Measurements from ENCODE around the gene HECTD2.
"Not testable (repeated sequence)": the region's sequence is repeated elsewhere in the genome, so short reads cannot be mapped to it uniquely, and the experiment has no call there.

HECTD2 gene

GRCh38 chr10:91474009-91474408 is 63.9 kb downstream of the HECTD2 start:
- no peak for DNase-seq (ENCODE audit: low spot score)

GRCh38 chr10:91477236-91477635 is 67.1 kb downstream of the HECTD2 start:
- no peak for DNase-seq (ENCODE audit: low spot score)

GRCh38 chr10:91479583-91479982 is 69.4 kb downstream of the HECTD2 start:
- no peak for DNase-seq (ENCODE audit: low spot score)

- no peak for DNase-seq (ENCODE audit: low spot score)
Observed at GRCh38 chr10:91487911-91488582, 77.9 kb downstream of the HECTD2 start.

DNA sequence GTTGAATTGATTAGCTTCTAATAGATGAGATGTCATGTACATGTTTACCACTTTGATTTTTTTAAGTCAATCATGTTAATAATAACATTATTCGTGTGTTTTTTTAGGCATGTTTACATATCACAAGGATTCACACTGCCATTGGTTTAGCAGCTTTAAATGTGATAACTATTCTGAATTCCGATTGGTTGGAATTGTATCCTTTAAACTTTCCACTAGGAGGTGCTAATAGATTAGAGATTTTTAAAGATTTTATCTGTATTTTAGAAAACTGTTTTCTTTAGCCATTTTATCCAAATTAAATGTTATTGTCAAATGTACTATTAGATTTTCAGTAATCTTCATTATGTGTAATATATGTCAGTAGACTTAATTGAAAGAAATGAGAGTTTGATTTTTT is 83.2 kb downstream of the HECTD2 start:
- DNase-seq (ENCODE audit: low spot score) = no peak

DNA sequence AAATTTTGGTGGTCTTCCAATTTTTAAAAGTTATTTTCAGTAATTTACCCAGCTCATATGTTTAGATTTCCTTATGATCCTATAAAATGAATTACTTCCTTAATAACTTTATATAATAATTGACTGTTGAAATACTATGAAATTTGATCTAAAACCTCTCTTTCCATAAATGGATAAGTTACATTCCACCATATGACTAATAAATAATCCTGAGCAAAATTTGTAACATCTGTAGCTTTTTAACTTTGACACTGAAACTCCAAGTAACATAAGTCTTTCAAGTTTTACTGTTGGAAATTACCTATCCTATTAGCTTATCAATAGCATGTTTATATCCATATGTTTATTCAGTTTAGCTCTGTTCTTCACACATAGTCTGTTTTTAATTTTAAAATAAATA is 85.3 kb downstream of the HECTD2 start:
- DNase-seq (ENCODE audit: low spot score) = no peak

DNA sequence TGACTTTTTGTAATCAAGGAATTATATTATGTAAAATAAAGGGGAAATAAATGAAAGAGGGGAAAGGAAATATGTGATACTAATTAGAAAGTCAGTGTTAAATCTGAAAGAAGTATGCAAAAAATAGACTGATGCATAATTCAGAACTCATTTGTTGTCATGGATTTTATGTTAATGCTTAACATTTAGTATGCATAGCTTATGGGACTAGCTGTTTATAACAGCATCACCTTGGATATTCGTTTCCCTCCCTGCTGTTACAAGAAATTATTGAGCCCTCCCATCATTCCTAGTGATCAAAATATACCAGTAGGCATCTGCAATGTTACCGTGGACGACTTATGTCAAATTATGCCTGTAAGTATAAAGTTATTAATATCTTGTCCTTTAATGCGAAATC is 85.9 kb downstream of the HECTD2 start:
- DNase-seq (ENCODE audit: low spot score) = no peak

DNA sequence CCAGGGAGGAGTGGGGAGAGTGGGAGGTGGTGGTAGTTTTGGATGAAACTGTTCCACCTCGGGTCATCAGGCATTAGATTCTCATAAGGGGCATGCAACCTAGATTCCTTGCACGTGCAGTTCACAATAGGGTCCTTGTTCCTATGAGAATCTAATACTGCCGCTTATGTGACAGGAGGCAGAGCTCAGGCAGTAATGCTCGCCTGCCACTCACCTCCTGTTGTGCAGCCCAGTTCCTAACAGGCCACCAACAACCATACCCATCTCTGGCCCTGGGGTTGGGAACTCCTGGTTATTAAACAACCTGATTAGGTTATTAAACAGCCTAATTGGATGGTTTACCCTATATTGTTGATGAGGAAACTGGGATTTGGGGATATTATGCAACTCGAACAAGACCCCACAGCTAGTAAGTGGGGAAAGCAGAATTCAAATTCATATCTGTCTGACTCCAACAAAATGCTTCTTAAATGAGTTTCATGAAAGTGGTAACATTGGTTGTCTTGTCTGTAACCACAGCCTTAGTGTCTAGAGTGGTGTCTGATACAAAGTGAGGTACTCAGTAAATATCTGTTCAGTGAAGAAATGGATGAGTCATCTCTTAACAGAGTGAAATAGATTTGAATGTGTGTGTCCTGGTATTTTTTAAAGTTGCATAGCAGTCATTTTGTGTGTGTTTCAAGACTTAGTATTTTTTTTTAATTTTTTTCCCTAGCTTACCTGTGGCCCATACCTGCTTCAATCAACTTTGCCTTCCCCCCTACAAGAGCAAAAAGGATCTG is 101.6 kb downstream of the HECTD2 start:
- DNase-seq (ENCODE audit: low spot score) = no peak

- no peak for DNase-seq (ENCODE audit: low spot score)
Observed at GRCh38 chr10:91512458-91512857, 102.3 kb downstream of the HECTD2 start.

- DNase-seq (ENCODE audit: low spot score) = no peak
Observed at GRCh38 chr10:91513598-91514424, 103.7 kb downstream of the HECTD2 start.

- DNase-seq (ENCODE audit: low spot score) = no peak
Observed at GRCh38 chr10:91514787-91515186, 104.6 kb downstream of the HECTD2 start.

- no peak for DNase-seq (ENCODE audit: low spot score)
Observed at GRCh38 chr10:91517394-91517793, 107.2 kb downstream of the HECTD2 start.

DNA sequence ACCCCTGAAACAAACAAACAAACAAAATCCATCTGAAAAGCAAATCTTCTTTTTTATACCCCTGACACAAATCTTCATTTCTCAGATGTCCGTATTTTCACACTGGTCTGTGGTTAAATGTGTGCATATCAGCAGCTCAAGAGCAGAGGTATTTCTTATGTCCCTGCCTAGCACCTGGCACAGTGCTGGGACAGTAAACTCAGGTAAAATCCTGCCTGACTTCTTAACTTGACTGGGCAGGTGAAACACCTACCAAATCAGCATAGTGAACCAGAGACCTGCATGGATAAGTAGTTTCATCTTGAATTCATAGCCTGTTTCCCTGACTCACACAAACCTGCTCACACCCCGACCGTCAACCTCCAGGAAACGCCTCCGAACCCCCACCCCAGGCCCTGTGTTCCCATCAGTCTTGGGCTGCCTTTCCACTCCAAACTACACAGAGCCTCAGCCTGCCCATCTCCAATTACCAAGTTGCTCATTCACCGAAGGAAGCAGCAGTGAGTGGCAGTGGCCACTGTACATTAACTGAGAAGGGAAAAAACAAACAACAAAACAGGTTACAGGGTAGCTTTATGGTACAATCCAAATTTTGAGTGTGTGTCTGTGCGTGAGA is 109.9 kb downstream of the HECTD2 start:
- no peak for DNase-seq (ENCODE audit: low spot score)

- DNase-seq (ENCODE audit: low spot score) = no peak
Observed at GRCh38 chr10:91520661-91521060, 110.5 kb downstream of the HECTD2 start.

GRCh38 chr10:91521439-91521838 is 111.3 kb downstream of the HECTD2 start:
- DNase-seq (ENCODE audit: low spot score) = no peak

GRCh38 chr10:91525896-91526712 is 116.0 kb downstream of the HECTD2 start:
- no peak for DNase-seq (ENCODE audit: low spot score)

DNA sequence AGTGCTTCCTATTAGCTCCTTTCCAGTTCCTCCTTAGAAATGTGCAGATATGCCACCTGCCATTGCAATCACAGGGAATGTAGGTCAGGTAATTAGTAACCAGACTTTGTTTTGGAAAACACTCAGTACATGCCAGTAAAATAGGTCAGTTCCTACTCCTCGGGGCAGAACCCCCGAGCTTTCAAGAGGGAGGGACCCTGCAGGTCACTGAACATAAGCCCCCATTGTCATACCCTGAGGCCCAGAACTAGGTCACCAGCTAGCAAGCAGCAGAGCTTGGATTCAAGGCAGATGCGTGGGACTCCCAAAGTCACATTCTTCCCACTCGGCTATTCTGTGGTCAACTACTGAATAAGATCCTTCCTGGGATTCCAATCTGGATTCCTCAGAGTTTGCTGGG is 117.9 kb downstream of the HECTD2 start:
- no peak for DNase-seq (ENCODE audit: low spot score)

- no peak for DNase-seq (ENCODE audit: low spot score)
Observed at GRCh38 chr10:91528768-91529167, 118.6 kb downstream of the HECTD2 start.

- not testable (repeated sequence) for DNase-seq (ENCODE audit: low spot score)
Observed at GRCh38 chr10:91534789-91535188, 124.6 kb downstream of the HECTD2 start.

- DNase-seq (ENCODE audit: low spot score) = no peak
Observed at GRCh38 chr10:91536111-91536510, 126.0 kb downstream of the HECTD2 start.

GRCh38 chr10:91536733-91537132 is 126.6 kb downstream of the HECTD2 start:
- DNase-seq (ENCODE audit: low spot score) = no peak
